ENCODE measurements around the gene CEND1. TPM values are rescaled to one million over a fixed set of nuclear protein-coding genes. Genes with fewer than 3 reads are reported as not detected.

Gene CEND1
- polyA plus RNA-seq, 1 donor from 2014 or later = 11.8 TPM

DNA sequence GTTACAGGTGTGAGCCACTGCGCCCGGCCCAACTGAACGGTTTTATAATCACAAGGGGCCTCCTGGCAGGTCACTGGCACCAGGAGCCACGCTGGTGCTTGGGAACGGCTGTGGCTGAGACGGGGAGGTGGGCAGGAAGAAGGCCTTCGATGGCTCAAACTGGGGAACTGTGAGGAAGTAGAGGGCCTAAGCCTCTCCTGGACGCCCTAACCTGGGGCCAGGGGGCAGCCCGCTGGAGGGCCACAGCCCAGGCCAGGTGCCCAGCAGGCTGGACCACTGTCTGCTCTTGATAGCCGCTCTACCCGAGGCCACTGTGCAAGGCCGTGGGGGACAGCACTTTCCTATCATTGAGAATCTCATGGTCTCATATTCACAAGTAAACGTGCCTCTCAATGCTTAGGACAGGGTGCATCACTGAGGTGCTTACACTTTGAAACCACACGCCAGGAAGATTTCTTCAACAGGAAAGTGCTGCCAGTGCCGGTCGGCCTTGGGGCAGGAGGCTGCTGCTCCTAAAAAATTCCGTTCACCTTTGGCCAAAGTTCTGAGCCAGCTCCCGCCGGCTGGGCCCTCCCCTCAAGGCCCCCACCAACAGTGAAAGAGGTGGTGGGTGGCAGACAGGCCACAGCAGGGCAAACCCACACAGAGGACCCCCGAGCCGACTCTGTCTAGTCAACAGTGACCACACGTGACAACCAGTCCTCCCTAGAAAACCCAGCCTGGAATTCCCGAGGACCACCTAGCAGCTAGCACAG, 19.8 kb downstream of the CEND1 start:
- Histone ChIP-seq H2AFZ (ENCODE audit: low read depth, low read length) (no peak overlapping the region), H3K4me2 (ENCODE audit: low read length) (no peak overlapping the region), H3K36me3 (ENCODE audit: insufficient read depth, low read length) (no peaks in the 10 kb centered on the region), H3K79me2 (replicated peaks; ENCODE audit: insufficient read depth, low read length) (peaks cover 7% of the 10 kb centered on the region), H4K20me1 (ENCODE audit: insufficient read depth) (no peaks in the 10 kb centered on the region), H3K9me2 (ENCODE audit: insufficient read depth, low read length) (no peaks in the 10 kb centered on the region), H3K9ac (ENCODE audit: low read length) (no peak overlapping the region), H3K9me3 (ENCODE audit: low read length) (no peaks in the 10 kb centered on the region), H3F3A (ENCODE audit: insufficient read depth, low read length, poor library complexity, severe bottlenecking) (no peaks in the 10 kb centered on the region), H3K4me3 (ENCODE audit: low read length) (no peak overlapping the region), H3K27ac (ENCODE audit: low read length) (no peak overlapping the region), H3K27me3 (ENCODE audit: insufficient read depth, low read depth, low read length) (no peaks in the 10 kb centered on the region)
- TF ChIP-seq, protein P1, sequence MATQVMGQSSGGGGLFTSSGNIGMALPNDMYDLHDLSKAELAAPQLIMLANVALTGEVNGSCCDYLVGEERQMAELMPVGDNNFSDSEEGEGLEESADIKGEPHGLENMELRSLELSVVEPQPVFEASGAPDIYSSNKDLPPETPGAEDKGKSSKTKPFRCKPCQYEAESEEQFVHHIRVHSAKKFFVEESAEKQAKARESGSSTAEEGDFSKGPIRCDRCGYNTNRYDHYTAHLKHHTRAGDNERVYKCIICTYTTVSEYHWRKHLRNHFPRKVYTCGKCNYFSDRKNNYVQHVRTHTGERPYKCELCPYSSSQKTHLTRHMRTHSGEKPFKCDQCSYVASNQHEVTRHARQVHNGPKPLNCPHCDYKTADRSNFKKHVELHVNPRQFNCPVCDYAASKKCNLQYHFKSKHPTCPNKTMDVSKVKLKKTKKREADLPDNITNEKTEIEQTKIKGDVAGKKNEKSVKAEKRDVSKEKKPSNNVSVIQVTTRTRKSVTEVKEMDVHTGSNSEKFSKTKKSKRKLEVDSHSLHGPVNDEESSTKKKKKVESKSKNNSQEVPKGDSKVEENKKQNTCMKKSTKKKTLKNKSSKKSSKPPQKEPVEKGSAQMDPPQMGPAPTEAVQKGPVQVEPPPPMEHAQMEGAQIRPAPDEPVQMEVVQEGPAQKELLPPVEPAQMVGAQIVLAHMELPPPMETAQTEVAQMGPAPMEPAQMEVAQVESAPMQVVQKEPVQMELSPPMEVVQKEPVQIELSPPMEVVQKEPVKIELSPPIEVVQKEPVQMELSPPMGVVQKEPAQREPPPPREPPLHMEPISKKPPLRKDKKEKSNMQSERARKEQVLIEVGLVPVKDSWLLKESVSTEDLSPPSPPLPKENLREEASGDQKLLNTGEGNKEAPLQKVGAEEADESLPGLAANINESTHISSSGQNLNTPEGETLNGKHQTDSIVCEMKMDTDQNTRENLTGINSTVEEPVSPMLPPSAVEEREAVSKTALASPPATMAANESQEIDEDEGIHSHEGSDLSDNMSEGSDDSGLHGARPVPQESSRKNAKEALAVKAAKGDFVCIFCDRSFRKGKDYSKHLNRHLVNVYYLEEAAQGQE (IDR thresholded peaks at IDR 0.05; ENCODE audit: borderline replicate concordance) = no peak
- TF ChIP-seq POLR2AphosphoS5 (IDR thresholded peaks at IDR 0.05) (no peak), EZH2 (IDR thresholded peaks at IDR 0.05; ENCODE audit: borderline replicate concordance, insufficient read depth, low read length, poor library complexity, severe bottlenecking) (no peak), SMC3 (conservative IDR thresholded peaks at IDR 0.05; ENCODE audit: poor library complexity) (no peak), RAD21 (conservative IDR thresholded peaks at IDR 0.05) (no peak), CTCF (IDR thresholded peaks at IDR 0.05; ENCODE audit: poor library complexity, severe bottlenecking) (no peak), TAF1 (IDR thresholded peaks at IDR 0.05; ENCODE audit: low read depth) (no peak), EP300 (conservative IDR thresholded peaks at IDR 0.05; ENCODE audit: poor library complexity, severe bottlenecking) (no peak), MXI1 (conservative IDR thresholded peaks at IDR 0.05; ENCODE audit: poor library complexity, severe bottlenecking) (no peak)

- no peaks in the 10 kb centered on the region for H3K36me3 ChIP-seq (ENCODE audit: insufficient read depth, low read length)
- H3K4me2 ChIP-seq (ENCODE audit: low read length) = no peak overlapping the region
- no peaks in the 10 kb centered on the region for H3K9me2 ChIP-seq (ENCODE audit: insufficient read depth, low read length)
- H3K9me3 ChIP-seq (ENCODE audit: low read length) = no peaks in the 10 kb centered on the region
- H3K27ac ChIP-seq (ENCODE audit: low read length) = no peak overlapping the region
- H3K79me2 ChIP-seq (replicated peaks; ENCODE audit: insufficient read depth, low read length) = no peaks in the 10 kb centered on the region
- TF ChIP-seq TAF1 (IDR thresholded peaks at IDR 0.05; ENCODE audit: low read depth) (no peak), MXI1 (conservative IDR thresholded peaks at IDR 0.05; ENCODE audit: poor library complexity, severe bottlenecking) (no peak), SMC3 (conservative IDR thresholded peaks at IDR 0.05; ENCODE audit: poor library complexity) (no peak), EZH2 (IDR thresholded peaks at IDR 0.05; ENCODE audit: borderline replicate concordance, insufficient read depth, low read length, poor library complexity, severe bottlenecking) (no peak), RAD21 (conservative IDR thresholded peaks at IDR 0.05) (no peak), CTCF (IDR thresholded peaks at IDR 0.05; ENCODE audit: poor library complexity, severe bottlenecking) (no peak), POLR2AphosphoS5 (IDR thresholded peaks at IDR 0.05) (no peak), EP300 (conservative IDR thresholded peaks at IDR 0.05; ENCODE audit: poor library complexity, severe bottlenecking) (no peak)
- TF ChIP-seq, protein P1 (IDR thresholded peaks at IDR 0.05; ENCODE audit: borderline replicate concordance) = no peak
- H3K4me3 ChIP-seq (ENCODE audit: low read length) = no peak overlapping the region
- no peaks in the 10 kb centered on the region for H3F3A ChIP-seq (ENCODE audit: insufficient read depth, low read length, poor library complexity, severe bottlenecking)
- H2AFZ ChIP-seq (ENCODE audit: low read depth, low read length) = no peak overlapping the region
- H4K20me1 ChIP-seq (ENCODE audit: insufficient read depth) = no peaks in the 10 kb centered on the region
- no peak overlapping the region for H3K9ac ChIP-seq (ENCODE audit: low read length)
- H3K27me3 ChIP-seq (ENCODE audit: insufficient read depth, low read depth, low read length) = no peaks in the 10 kb centered on the region
Measured at GRCh38 chr11:767238-767637, 22.7 kb downstream of the CEND1 start.
